ENCODE data around the gene CCDC85C. TPM values are rescaled to one million over a fixed set of nuclear protein-coding genes. Genes with fewer than 3 reads are reported as not detected.
A peak's percentile ranks its signal among the peaks of the same experiment; 100 is the strongest.

CCDC85C gene
- total RNA-seq, 1 donor: 2.9 TPM

GRCh38 chr14:99630202-99630601, 26.2 kb upstream of the CCDC85C start:
- no peak overlapping the region for H3K4me3 ChIP-seq (ENCODE audit: low read depth, low read length)
- no peak for DNase-seq (ENCODE audit: low read depth)
- TF ChIP-seq CTCF (IDR thresholded peaks at IDR 0.05; ENCODE audit: insufficient read depth, low read length): no peak

GRCh38 chr14:99628887-99629618, 25.0 kb upstream of the CCDC85C start:
- peak; percentile 96 for TF ChIP-seq CTCF (IDR thresholded peaks at IDR 0.05; ENCODE audit: insufficient read depth, low read length)
- peak; percentile 62 for DNase-seq (ENCODE audit: low read depth)
- no peak overlapping the region for H3K4me3 ChIP-seq (ENCODE audit: low read depth, low read length)

GRCh38 chr14:99627510-99628381, 23.7 kb upstream of the CCDC85C start:
- no peak for TF ChIP-seq CTCF (IDR thresholded peaks at IDR 0.05; ENCODE audit: insufficient read depth, low read length)
- H3K4me3 ChIP-seq (ENCODE audit: low read depth, low read length): no peak overlapping the region
- no peak for DNase-seq (ENCODE audit: low read depth)

GRCh38 chr14:99627100-99627499, 23.1 kb upstream of the CCDC85C start:
- H3K4me3 ChIP-seq (ENCODE audit: low read depth, low read length): no peak overlapping the region
- no peak for DNase-seq (ENCODE audit: low read depth)
- no peak for TF ChIP-seq CTCF (IDR thresholded peaks at IDR 0.05; ENCODE audit: insufficient read depth, low read length)

GRCh38 chr14:99626041-99626648, 22.1 kb upstream of the CCDC85C start:
- no peak for TF ChIP-seq CTCF (IDR thresholded peaks at IDR 0.05; ENCODE audit: insufficient read depth, low read length)

GRCh38 chr14:99625476-99625875, 21.5 kb upstream of the CCDC85C start:
- no peak for TF ChIP-seq CTCF (IDR thresholded peaks at IDR 0.05; ENCODE audit: insufficient read depth, low read length)
- no peak overlapping the region for H3K4me3 ChIP-seq (ENCODE audit: low read depth, low read length)
- DNase-seq (ENCODE audit: low read depth): no peak

More at GRCh38 chr14:99626041-99626648, 22.1 kb upstream of the CCDC85C start:
- no peak overlapping the region for H3K4me3 ChIP-seq (ENCODE audit: low read depth, low read length)
- DNase-seq (ENCODE audit: low read depth): no peak
